K562 (cell line): ENCODE measurements around the gene TRMT1. TPM values are rescaled to one million over a fixed set of nuclear protein-coding genes. Genes with fewer than 3 reads are reported as not detected.

Experiments used
- ADNP ChIP-seq: fragments of 200-800 bp; sonication (Bioruptor generic); IDR thresholded peaks from 2 replicates; pipeline ENCODE4 v1.6.1; 2016; ENCODE audit warnings: missing genetic modification characterization, missing compliant biosample characterization
- ATF7 ChIP-seq: fragments of 450-650 bp; IDR thresholded peaks from 2 replicates; pipeline ENCODE4 v1.7.1; 2014; ENCODE audit warnings: mild to moderate bottlenecking, moderate library complexity
- FOXP1 ChIP-seq: sonication (generic); formaldehyde crosslinking; IDR thresholded peaks from 2 replicates; pipeline ENCODE4 v1.8.0; 2022; ENCODE audit warnings: mild to moderate bottlenecking, missing genetic modification reagents
- ID3 ChIP-seq, 2 experiments: fragments of 250-450 bp in 1 of 2; fragments of 450-650 bp in 1 of 2; sonication (Bioruptor Pico) in 1 of 2; IDR thresholded peaks; 2 replicates each; pipeline versions ENCODE4 v1.6.1 to v1.8.0; 2016 to 2021; ENCODE audit warnings: mild to moderate bottlenecking in 2 of 2, moderate library complexity in 2 of 2, missing compliant biosample characterization in 1 of 2, missing genetic modification characterization in 1 of 2
- RCOR1 ChIP-seq, 2 experiments: IDR thresholded peaks; 2 replicates each; pipeline ENCODE4 v1.6.1; 2012; ENCODE audit warnings: low read depth in 2 of 2, low read length in 2 of 2, borderline replicate concordance in 1 of 2, improper control_type of control experiment in 1 of 2
- TSHZ1 ChIP-seq: fragments of 250-450 bp; sonication (Bioruptor Pico); IDR thresholded peaks from 2 replicates; pipeline ENCODE4 v1.4.0; 2020; ENCODE audit warnings: mild to moderate bottlenecking, moderate library complexity
- VEZF1 ChIP-seq: fragments of 200-800 bp; sonication (Bioruptor generic); IDR thresholded peaks from 2 replicates; pipeline ENCODE4 v1.6.1; 2017; ENCODE audit warnings: missing genetic modification characterization, missing compliant biosample characterization
- ZBTB9 ChIP-seq: fragments of 450-650 bp; formaldehyde crosslinking; IDR thresholded peaks from 2 replicates; pipeline ENCODE4 v1.4.0; 2020; ENCODE audit warnings: mild to moderate bottlenecking, moderate library complexity
- ZNF24 ChIP-seq: fragments of 450-650 bp; IDR thresholded peaks from 2 replicates; pipeline ENCODE4 v1.6.1; 2016
- ZNF512 ChIP-seq: IDR thresholded peaks from 2 replicates; pipeline ENCODE4 v1.6.1; 2016; ENCODE audit warnings: missing genetic modification characterization, missing compliant biosample characterization
- ZNF57 ChIP-seq: fragments of 450-650 bp; formaldehyde crosslinking; IDR thresholded peaks from 2 replicates; pipeline ENCODE4 v1.4.0; 2020; ENCODE audit warnings: mild to moderate bottlenecking, moderate library complexity
- ZNF592 ChIP-seq: fragments of 450-650 bp; IDR thresholded peaks from 2 replicates; pipeline ENCODE4 v1.6.1; 2017; ENCODE audit warnings: antibody characterized with exemption, mild to moderate bottlenecking
- polyA plus RNA-seq, 8 experiments: library from polyadenylated mRNA; depleted of rRNA in 4 of 8; stranded (reverse) in 5 of 8; unstranded in 3 of 8; fragments of >200 nt; fragmentation: Nextera tagmentation in 2 of 8; fragmentation: Illumina TruSeq in 1 of 8; extraction: Ambion mirVana in 2 of 8; extraction: Trizol in 1 of 8; gene quantifications; 2 replicates each; pipeline versions ENCODE4 v1.2.1 to v1.2.3, GENCODE V29; 2011 to 2014; ENCODE audit warnings: inconsistent platforms in 1 of 8, missing spikeins in 1 of 8
- total RNA-seq, 7 experiments: library from RNA; depleted of rRNA in 6 of 7; stranded (reverse); fragments of >200 nt in 6 of 7; fragmentation: Illumina TruSeq in 2 of 7; extraction: Trizol in 2 of 7; gene quantifications; 2 replicates each; pipeline versions ENCODE4 v1.2.1 to v1.2.3, GENCODE V29; 2011 to 2021; ENCODE audit warnings: low replicate concordance in 1 of 7

Gene TRMT1
- total and polyA plus RNA-seq, 9 of the 15 experiments (the other 6 are each of a cell fraction or from before 2014, with no cell fraction given): 5.8 to 158 (median 54.3) TPM

GRCh38 chr19:13117772-13118423, 1.4 kb upstream of the TRMT1 start, which contains the start of gene NACC1 (continued):
- TF ChIP-seq TSHZ1 (CRISPR knock-in tag) (no peak), ZBTB9 (CRISPR knock-in tag) (0 out of 2 replicates have a peak, but pooled peaks have one; percentile 32), ATF7 (peak; percentile 37; the same call in 1 of the 2 replicates), FOXP1 (CRISPR knock-in tag) (peak; percentile 58; the same call in 1 of the 2 replicates), VEZF1 (CRISPR knock-in tag) (peak; percentile 74), ZNF592 (no peak), RCOR1 (IDR thresholded peaks at IDR 0.05; ENCODE audit: borderline replicate concordance in 1 of 2, low read depth in 2 of 2, low read length in 2 of 2) (peak in 1 of 2 experiments; percentile 79; a peak in 2 of 4 replicates), ADNP (tag) (peak; percentile 62), ZNF512 (tag) (no peak), ZNF57 (CRISPR knock-in tag) (no peak), ID3 (CRISPR knock-in tag; IDR thresholded peaks at IDR 0.05) (no peak), ID3 (tag; IDR thresholded peaks at IDR 0.05) (peak; percentile 43; the same call in 1 of the 2 replicates), ZNF24 (no peak; the same call in 1 of the 2 replicates)
